ENCODE measurements around the gene RPS19BP1.
A peak's percentile ranks its signal among the peaks of the same experiment; 100 is the strongest.

Gene RPS19BP1

DNA sequence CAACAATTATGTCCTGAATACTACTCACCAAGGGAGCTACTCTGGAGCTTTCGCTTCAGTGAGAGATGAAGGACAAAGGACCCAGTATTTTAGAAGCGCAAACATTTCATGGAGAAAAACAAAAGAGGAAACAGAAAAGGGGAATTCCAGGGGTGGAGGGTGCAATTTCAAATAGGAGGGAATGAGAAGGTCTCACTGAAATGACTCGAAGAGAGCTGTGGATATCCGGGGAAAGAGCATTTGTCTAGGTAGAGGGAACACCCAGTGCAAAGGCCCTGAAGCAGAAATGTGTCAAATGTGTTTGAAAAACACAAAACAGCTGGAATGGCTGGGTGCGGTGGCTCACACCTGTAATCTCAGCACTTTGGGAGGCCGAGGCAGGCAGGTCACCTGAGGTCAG lies 2.4 kb downstream of the RPS19BP1 start:
- DNase-seq (ENCODE audit: insufficient read length, low spot score) (no peak), FAIRE-seq (no peak)
- TF ChIP-seq PAX5 (IDR thresholded peaks at IDR 0.05; ENCODE audit: insufficient read depth, low read length, severe bottlenecking) = no peak
- no peak for TF ChIP-seq POLR2A (IDR thresholded peaks at IDR 0.05; ENCODE audit: low read depth, low read length)
- no peak for TF ChIP-seq POU2F2 (IDR thresholded peaks at IDR 0.05; ENCODE audit: low read depth, low read length)
- no peak for TF ChIP-seq SPI1 (IDR thresholded peaks at IDR 0.05; ENCODE audit: low read depth, low read length)
- no peak for TF ChIP-seq TAF1 (IDR thresholded peaks at IDR 0.05; ENCODE audit: low read depth, low read length)
- TF ChIP-seq POLR2AphosphoS5 (IDR thresholded peaks at IDR 0.05; ENCODE audit: low read depth, low read length) = no peak

DNA sequence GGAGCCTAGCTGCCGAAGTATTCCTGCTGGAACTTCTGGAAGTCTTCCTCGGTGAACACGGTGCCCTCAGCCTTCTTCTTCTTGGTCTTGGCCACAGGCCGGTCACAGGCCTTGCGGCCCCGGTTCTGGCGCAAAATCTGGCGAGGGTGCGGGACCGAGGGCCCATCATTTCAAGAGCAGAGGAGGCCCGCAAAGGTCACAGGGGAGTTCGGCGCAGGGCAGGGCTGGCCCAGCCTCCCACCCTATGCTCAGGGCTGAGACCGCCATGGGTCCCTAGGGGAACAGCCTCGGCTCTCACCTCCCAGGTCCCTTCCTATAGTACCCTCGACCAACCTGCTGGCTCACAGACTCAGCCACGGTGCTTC lies 3.1 kb downstream of the RPS19BP1 start:
- DNase-seq (ENCODE audit: insufficient read length, low spot score) = no peak
- TF ChIP-seq POLR2AphosphoS5 (IDR thresholded peaks at IDR 0.05; ENCODE audit: low read depth, low read length) (no peak), PAX5 (IDR thresholded peaks at IDR 0.05; ENCODE audit: insufficient read depth, low read length, severe bottlenecking) (no peak), POLR2A (IDR thresholded peaks at IDR 0.05; ENCODE audit: low read depth, low read length) (no peak), SPI1 (IDR thresholded peaks at IDR 0.05; ENCODE audit: low read depth, low read length) (no peak), POU2F2 (IDR thresholded peaks at IDR 0.05; ENCODE audit: low read depth, low read length) (no peak), TAF1 (IDR thresholded peaks at IDR 0.05; ENCODE audit: low read depth, low read length) (no peak)
- FAIRE-seq = no peak

DNA sequence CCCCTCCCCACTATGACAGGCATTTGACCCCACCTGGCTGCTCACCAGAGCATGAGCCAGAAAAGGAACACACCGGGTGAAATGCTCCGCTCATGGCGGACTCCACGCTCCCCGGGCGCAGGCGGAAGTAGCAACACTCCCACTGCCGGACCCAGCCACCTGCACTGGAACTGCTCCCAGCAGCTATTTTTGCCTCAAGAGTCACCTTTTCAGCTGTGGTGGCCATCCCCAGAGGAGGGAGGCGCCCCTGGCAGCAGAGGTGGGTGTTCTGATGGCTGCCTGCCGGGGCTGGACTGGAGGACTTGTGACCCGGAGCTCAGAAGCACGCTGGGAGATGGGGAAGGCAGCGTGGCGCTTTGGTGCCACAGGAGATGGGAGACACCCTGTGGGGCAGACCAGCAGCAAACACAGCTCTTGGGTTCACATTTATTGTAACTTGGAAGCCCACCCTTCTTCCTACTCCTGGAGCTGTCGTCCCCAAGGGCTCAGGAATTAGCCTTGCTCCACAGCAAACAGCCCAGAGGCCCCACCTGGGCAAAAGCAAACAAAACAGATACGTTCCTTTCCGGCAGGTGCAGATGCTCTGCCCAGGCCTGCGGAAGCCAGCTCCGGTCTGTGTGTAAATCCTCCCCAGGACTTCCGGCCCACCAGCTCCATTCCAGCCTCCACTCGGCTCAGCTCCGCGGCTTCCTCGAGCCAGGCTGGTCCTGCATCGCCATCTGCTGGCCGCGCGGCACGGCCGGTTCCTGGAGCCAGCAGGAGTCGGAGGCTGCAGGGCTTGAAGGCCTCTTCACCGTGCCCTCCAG lies 3.7 kb downstream of the RPS19BP1 start:
- no peak for DNase-seq (ENCODE audit: insufficient read length, low spot score)
- peak; percentile 43 for TF ChIP-seq SPI1 (IDR thresholded peaks at IDR 0.05; ENCODE audit: low read depth, low read length)
- peak; percentile 72; the same call in 1 of the 2 replicates for TF ChIP-seq POU2F2 (IDR thresholded peaks at IDR 0.05; ENCODE audit: low read depth, low read length)
- peak; percentile 78 for TF ChIP-seq PAX5 (IDR thresholded peaks at IDR 0.05; ENCODE audit: insufficient read depth, low read length, severe bottlenecking)
- peak; percentile 2; the same call in 1 of the 2 replicates for TF ChIP-seq POLR2AphosphoS5 (IDR thresholded peaks at IDR 0.05; ENCODE audit: low read depth, low read length)
- peak; percentile 18; the same call in 1 of the 2 replicates for TF ChIP-seq POLR2A (IDR thresholded peaks at IDR 0.05; ENCODE audit: low read depth, low read length)
- TF ChIP-seq TAF1 (IDR thresholded peaks at IDR 0.05; ENCODE audit: low read depth, low read length) = peak; percentile 33; the same call in 1 of the 2 replicates
- FAIRE-seq = peak; percentile 95

DNA sequence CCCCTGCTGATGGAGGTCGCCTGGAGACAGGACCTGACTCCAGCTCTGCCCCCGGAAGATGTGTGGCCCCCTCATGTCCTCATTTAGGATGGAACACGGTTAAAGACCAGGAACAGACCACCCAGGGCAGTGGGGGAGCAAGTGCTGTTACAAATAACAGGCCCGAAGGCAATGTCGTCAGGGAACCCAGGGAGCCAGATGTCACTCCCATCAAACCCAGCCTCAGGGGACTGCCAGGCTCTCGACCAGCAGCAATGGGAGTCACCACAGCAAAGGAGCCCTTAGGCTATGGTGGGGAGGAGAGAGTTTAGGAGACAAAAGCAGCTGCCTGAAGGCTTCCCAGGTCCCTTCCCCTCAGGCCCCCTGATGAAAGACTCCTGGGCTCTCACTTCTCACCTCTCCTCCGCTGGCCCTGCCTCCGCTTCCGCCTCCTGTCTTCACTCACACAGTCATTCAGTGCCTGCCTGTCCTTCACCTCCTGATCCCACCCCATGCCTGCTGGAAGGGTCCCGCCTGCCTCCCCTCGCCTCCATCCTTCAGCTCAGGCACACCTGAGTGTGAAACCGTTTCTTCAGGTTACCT lies 4.4 kb downstream of the RPS19BP1 start:
- TF ChIP-seq POLR2AphosphoS5 (IDR thresholded peaks at IDR 0.05; ENCODE audit: low read depth, low read length) = peak; percentile 53; the same call in 1 of the 2 replicates
- TF ChIP-seq SPI1 (IDR thresholded peaks at IDR 0.05; ENCODE audit: low read depth, low read length) = no peak; the same call in 1 of the 2 replicates
- FAIRE-seq = no peak
- no peak for DNase-seq (ENCODE audit: insufficient read length, low spot score)

DNA sequence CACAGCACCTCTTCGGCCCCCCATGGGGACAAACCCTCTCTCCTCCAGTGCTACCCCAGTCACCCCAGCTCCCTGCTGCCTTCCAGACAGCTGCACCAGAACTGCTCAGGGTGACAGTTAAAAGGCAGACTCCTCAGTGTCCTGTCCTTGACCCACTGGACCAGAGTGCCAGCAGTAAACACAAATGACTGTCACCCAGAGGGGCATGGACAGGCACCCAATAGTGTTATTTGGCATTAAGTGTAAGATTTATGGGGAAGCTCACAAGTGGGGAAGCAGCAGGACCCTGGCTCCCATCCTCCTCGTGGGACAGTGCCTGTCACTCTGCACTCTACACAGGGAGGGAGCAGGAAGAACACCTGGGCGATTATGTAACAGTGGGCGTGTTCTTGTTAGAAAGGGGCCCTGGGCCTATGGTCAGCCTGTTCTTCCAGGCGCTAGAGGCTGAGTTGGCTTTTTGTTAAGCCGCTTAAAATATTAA lies 5.0 kb downstream of the RPS19BP1 start:
- DNase-seq (ENCODE audit: insufficient read length, low spot score) (no peak), FAIRE-seq (no peak)
- no peak for TF ChIP-seq POU2F2 (IDR thresholded peaks at IDR 0.05; ENCODE audit: low read depth, low read length)
- TF ChIP-seq POLR2A (IDR thresholded peaks at IDR 0.05; ENCODE audit: low read depth, low read length) = no peak
- TF ChIP-seq SPI1 (IDR thresholded peaks at IDR 0.05; ENCODE audit: low read depth, low read length) = no peak
- no peak for TF ChIP-seq PAX5 (IDR thresholded peaks at IDR 0.05; ENCODE audit: insufficient read depth, low read length, severe bottlenecking)
- no peak for TF ChIP-seq TAF1 (IDR thresholded peaks at IDR 0.05; ENCODE audit: low read depth, low read length)
- TF ChIP-seq POLR2AphosphoS5 (IDR thresholded peaks at IDR 0.05; ENCODE audit: low read depth, low read length) = no peak

DNA sequence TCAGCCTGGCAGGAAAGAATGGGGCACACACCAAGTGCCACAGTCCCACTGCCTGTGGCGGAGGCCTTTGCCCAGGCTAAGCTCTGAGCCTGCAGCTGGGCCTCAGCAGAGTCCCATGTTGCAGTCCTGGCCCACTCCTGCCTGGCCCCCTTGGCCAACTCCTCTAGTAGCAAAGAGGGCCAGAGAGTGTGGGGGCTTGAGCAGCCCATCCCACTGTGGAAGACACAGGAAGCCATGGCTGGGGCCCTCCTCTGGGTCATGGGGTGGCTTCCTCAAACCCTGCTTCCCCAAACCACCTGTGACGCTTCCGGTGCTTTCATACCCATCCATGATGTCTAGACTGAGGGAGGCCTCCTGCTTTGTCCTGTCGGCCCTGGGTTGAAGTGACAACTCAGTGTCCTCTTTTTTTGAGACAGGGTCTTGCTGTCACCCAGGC lies 5.8 kb downstream of the RPS19BP1 start:
- TF ChIP-seq SPI1 (IDR thresholded peaks at IDR 0.05; ENCODE audit: low read depth, low read length) = 0 out of 2 replicates have a peak, but pooled peaks have one; percentile 33
- TF ChIP-seq POLR2A (IDR thresholded peaks at IDR 0.05; ENCODE audit: low read depth, low read length) = no peak
- TF ChIP-seq POLR2AphosphoS5 (IDR thresholded peaks at IDR 0.05; ENCODE audit: low read depth, low read length) = peak; percentile 27; the same call in 1 of the 2 replicates
- no peak for TF ChIP-seq POU2F2 (IDR thresholded peaks at IDR 0.05; ENCODE audit: low read depth, low read length)
- FAIRE-seq = no peak

DNA sequence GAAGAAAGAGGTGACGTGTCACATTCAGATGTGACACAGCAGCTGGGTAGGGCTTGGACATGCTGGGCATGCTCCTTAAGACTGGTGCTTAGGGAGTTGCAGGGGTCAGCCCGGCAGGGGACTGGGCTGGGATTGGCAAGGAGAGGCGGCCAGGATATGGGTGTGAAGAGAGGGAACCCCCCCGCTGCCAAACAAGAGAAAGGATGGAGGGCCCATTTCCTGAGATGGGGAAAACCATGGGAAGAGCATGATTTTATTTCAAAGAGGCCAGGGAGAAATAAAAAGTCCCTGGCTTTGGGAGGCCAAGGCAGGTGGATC lies 6.9 kb downstream of the RPS19BP1 start:
- DNase-seq (ENCODE audit: insufficient read length, low spot score) (no peak), FAIRE-seq (no peak)
- TF ChIP-seq SPI1 (IDR thresholded peaks at IDR 0.05; ENCODE audit: low read depth, low read length) (no peak), POLR2AphosphoS5 (IDR thresholded peaks at IDR 0.05; ENCODE audit: low read depth, low read length) (no peak), TAF1 (IDR thresholded peaks at IDR 0.05; ENCODE audit: low read depth, low read length) (no peak), PAX5 (IDR thresholded peaks at IDR 0.05; ENCODE audit: insufficient read depth, low read length, severe bottlenecking) (no peak), POLR2A (IDR thresholded peaks at IDR 0.05; ENCODE audit: low read depth, low read length) (no peak), POU2F2 (IDR thresholded peaks at IDR 0.05; ENCODE audit: low read depth, low read length) (no peak)

More for the DNA sequence above, 5.8 kb downstream of the RPS19BP1 start:
- no peak for DNase-seq (ENCODE audit: insufficient read length, low spot score)

DNA sequence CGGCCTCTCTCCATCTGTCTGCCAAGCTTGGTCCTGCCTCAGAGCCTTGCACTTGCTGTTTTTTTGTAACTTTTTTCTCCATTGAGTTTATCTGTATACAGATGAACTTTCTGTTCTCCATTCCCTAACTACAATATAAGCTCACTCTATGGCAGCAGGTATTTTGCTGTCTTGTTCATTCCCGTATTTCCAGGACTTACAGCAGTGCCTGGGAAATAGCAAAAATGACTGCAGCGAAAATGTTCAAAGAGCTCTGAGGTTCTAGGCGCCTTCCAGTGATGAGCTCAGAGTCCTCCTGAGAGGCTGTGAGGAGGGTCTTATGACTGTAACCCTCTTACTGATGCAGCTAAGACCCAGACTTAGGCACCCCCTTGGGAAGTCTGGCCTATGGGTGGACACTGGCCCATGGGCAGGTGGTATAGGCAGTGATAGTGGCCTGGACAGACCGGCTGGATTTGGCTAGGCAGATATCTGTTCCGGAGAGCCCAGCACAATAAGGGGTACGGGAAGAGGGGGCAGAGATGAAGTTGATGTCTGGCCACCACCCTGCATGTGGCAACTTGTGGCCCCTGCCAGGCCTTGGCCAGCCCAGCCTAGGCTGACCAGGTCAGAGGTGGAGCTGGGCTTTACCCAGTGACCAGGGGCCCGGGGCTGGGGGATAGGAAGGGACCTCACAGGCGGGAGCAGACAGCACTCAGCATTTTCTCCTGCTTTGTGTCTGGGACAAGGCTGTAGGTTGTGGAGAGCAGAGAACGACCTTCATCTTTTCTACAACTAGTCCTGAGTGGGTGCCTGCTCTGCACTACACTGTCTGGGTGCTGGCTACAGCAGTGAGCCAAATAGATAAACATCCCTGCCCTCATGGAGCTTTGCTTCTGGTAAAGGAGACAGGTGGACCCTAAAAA lies 7.5 kb downstream of the RPS19BP1 start:
- no peak for DNase-seq (ENCODE audit: insufficient read length, low spot score)

More for the DNA sequence above, 7.5 kb downstream of the RPS19BP1 start:
- no peak for FAIRE-seq
- TF ChIP-seq POLR2A (IDR thresholded peaks at IDR 0.05; ENCODE audit: low read depth, low read length) (no peak; the same call in 1 of the 2 replicates), SPI1 (IDR thresholded peaks at IDR 0.05; ENCODE audit: low read depth, low read length) (no peak), POLR2AphosphoS5 (IDR thresholded peaks at IDR 0.05; ENCODE audit: low read depth, low read length) (no peak), POU2F2 (IDR thresholded peaks at IDR 0.05; ENCODE audit: low read depth, low read length) (no peak), TAF1 (IDR thresholded peaks at IDR 0.05; ENCODE audit: low read depth, low read length) (no peak), PAX5 (IDR thresholded peaks at IDR 0.05; ENCODE audit: insufficient read depth, low read length, severe bottlenecking) (no peak)

All from GM12891 (cell line).